Hindlimb muscle (tissue), 1 donor: ENCODE measurements around the gene TFB1M. TPM values are rescaled to one million over a fixed set of nuclear protein-coding genes. Genes with fewer than 3 reads are reported as not detected.

Experiments used
- polyA plus RNA-seq: library from polyadenylated mRNA; unstranded; fragments of 120-200 nt; gene quantifications from one replicate; pipeline ENCODE4 v1.2.1, GENCODE V29; 2013; ENCODE audit not compliant: insufficient read length

TFB1M gene
- polyA plus RNA-seq, 1 donor, result 11.4 TPM

Other genes with a start within 250 kb of the TFB1M start
- gene CLDN20, start 50.5 kb downstream of the TFB1M start, polyA plus RNA-seq, result 0.54 TPM
- not detected for gene NOX3, start 141.4 kb upstream of the TFB1M start, polyA plus RNA-seq